K562 (cell line): ENCODE results near the gene CNTD1. TPM values are rescaled to one million over a fixed set of nuclear protein-coding genes. Genes with fewer than 3 reads are reported as not detected.

ENCODE experiments used
- CBFA2T3 ChIP-seq: fragments of 450-650 bp; IDR thresholded peaks from 2 replicates; pipeline ENCODE4 v1.6.1; 2017
- CEBPB ChIP-seq: fragments of 450-650 bp; IDR thresholded peaks from 2 replicates; pipeline ENCODE4 v1.6.1; 2016; ENCODE audit warnings: missing genetic modification characterization, missing compliant biosample characterization
- E2F5 ChIP-seq: sonication (generic); formaldehyde crosslinking; IDR thresholded peaks from 2 replicates; pipeline ENCODE4 v1.8.0; 2022; ENCODE audit warnings: mild to moderate bottlenecking, missing genetic modification reagents
- ELF2 ChIP-seq: fragments of 250-450 bp; sonication (Bioruptor Pico); IDR thresholded peaks from 2 replicates; pipeline ENCODE4 v1.5.0; 2021; ENCODE audit warnings: mild to moderate bottlenecking
- MNT ChIP-seq, 2 experiments: fragments of 450-650 bp; conservative IDR thresholded peaks; 2 replicates each; pipeline ENCODE4 v1.6.1; 2017; ENCODE audit warnings: mild to moderate bottlenecking in 2 of 2, moderate library complexity in 2 of 2
- NFE2L1 ChIP-seq: fragments of 450-650 bp; IDR thresholded peaks from 2 replicates; pipeline ENCODE4 v1.6.1; 2016; ENCODE audit warnings: missing genetic modification characterization, low read depth, mild to moderate bottlenecking, missing compliant biosample characterization, moderate library complexity, borderline replicate concordance
- NR0B1 ChIP-seq: fragments of 450-650 bp; IDR thresholded peaks from one replicate; pipeline ENCODE4 v1.6.1; 2018; ENCODE audit warnings: mild to moderate bottlenecking, moderate library complexity; ENCODE audit not compliant: partially characterized antibody
- PKNOX1 ChIP-seq: fragments of 450-650 bp; IDR thresholded peaks from 2 replicates; pipeline ENCODE4 v1.6.1; 2016
- POLR2AphosphoS5 ChIP-seq: IDR thresholded peaks from 2 replicates; pipeline ENCODE4 v1.6.1; 2011; ENCODE audit warnings: mild to moderate bottlenecking, low read depth, low read length, moderate library complexity; ENCODE audit not compliant: control insufficient read depth, insufficient read depth
- STAT5A ChIP-seq: IDR thresholded peaks from 2 replicates; pipeline ENCODE4 v1.6.1; 2012; ENCODE audit warnings: low read length, inconsistent platforms, borderline replicate concordance
- TARDBP ChIP-seq: fragments of 450-650 bp; IDR thresholded peaks from 2 replicates; pipeline ENCODE4 v1.6.1; 2016
- U2AF2 ChIP-seq: fragments of 200-400 bp; formaldehyde crosslinking; optimal IDR thresholded peaks from 2 replicates; pipeline ENCODE3; 2017; ENCODE audit warnings: low read depth, mild to moderate bottlenecking, low read length
- XRCC4 ChIP-seq: IDR thresholded peaks from one replicate; pipeline ENCODE4 v1.6.1; 2011; ENCODE audit not compliant: insufficient read depth, insufficient read length; ENCODE audit errors: extremely low read depth
- YY1 ChIP-seq, 3 experiments: IDR thresholded peaks; 2 replicates each; pipeline ENCODE4 v1.6.1; 2011; ENCODE audit warnings: low read length in 2 of 3, mild to moderate bottlenecking in 2 of 3, moderate library complexity in 2 of 3, borderline replicate concordance in 1 of 3, control low read depth in 1 of 3, low read depth in 1 of 3; ENCODE audit not compliant: insufficient read depth in 3 of 3, insufficient replicate concordance in 2 of 3, control insufficient read depth in 1 of 3, insufficient read length in 1 of 3; ENCODE audit errors: extremely low read depth in 1 of 3
- ZBED1 ChIP-seq: IDR thresholded peaks from 2 replicates; pipeline ENCODE4 v1.6.1; 2014
- ZBTB11 ChIP-seq, 3 experiments: fragments of 200-800 bp in 1 of 3; fragments of 250-450 bp in 1 of 3; fragments of 450-650 bp in 1 of 3; sonication (Bioruptor Pico) in 1 of 3; sonication (Bioruptor generic) in 1 of 3; formaldehyde crosslinking in 1 of 3; IDR thresholded peaks; 2 replicates each; pipeline versions ENCODE4 v1.6.1 to v1.8.0; 2016 to 2022; ENCODE audit warnings: mild to moderate bottlenecking in 2 of 3, missing genetic modification characterization in 2 of 3, missing compliant biosample characterization in 1 of 3, moderate library complexity in 1 of 3
- ZFP36 ChIP-seq: fragments of 150-350 bp; IDR thresholded peaks from 2 replicates; pipeline ENCODE4 v1.6.1; 2018; ENCODE audit warnings: low read length, low read depth; ENCODE audit not compliant: partially characterized antibody
- ZNF717 ChIP-seq: fragments of 250-450 bp; sonication (Bioruptor Pico); IDR thresholded peaks from 2 replicates; pipeline ENCODE4 v1.5.0; 2021
- polyA plus RNA-seq, 8 experiments: library from polyadenylated mRNA; depleted of rRNA in 4 of 8; stranded (reverse) in 5 of 8; unstranded in 3 of 8; fragments of >200 nt; fragmentation: Nextera tagmentation in 2 of 8; fragmentation: Illumina TruSeq in 1 of 8; extraction: Ambion mirVana in 2 of 8; extraction: Trizol in 1 of 8; gene quantifications; 2 replicates each; pipeline versions ENCODE4 v1.2.1 to v1.2.3, GENCODE V29; 2011 to 2014; ENCODE audit warnings: inconsistent platforms in 1 of 8, missing spikeins in 1 of 8
- total RNA-seq, 7 experiments: library from RNA; depleted of rRNA in 6 of 7; stranded (reverse); fragments of >200 nt in 6 of 7; fragmentation: Illumina TruSeq in 2 of 7; extraction: Trizol in 2 of 7; gene quantifications; 2 replicates each; pipeline versions ENCODE4 v1.2.1 to v1.2.3, GENCODE V29; 2011 to 2021; ENCODE audit warnings: low replicate concordance in 1 of 7

Gene CNTD1
- total and polyA plus RNA-seq, 9 of the 15 experiments (the other 6 are each of a cell fraction or from before 2014, with no cell fraction given), result 0.12 to 0.86 (median 0.41) TPM; not detected in 1

GRCh38 chr17:42750739-42751344 lies 47.8 kb upstream of the CNTD1 start (continued):
- TF ChIP-seq MNT (conservative IDR thresholded peaks at IDR 0.05) (peak in 1 of 2 experiments; percentile 64; a peak in 2 of 4 replicates), U2AF2 (no peak), POLR2AphosphoS5 (peak; percentile 84), NR0B1 (no peak), NFE2L1 (tag) (no peak), ZNF717 (CRISPR knock-in tag) (no peak), STAT5A (peak; percentile 85), E2F5 (CRISPR knock-in tag) (no peak), CBFA2T3 (peak; percentile 98), ZBTB11 (CRISPR knock-in tag; IDR thresholded peaks at IDR 0.05) (peak in 1 of 3 experiments; percentile 78; a peak in 2 of 6 replicates), TARDBP (no peak), ZBED1 (peak; percentile 56; the same call in 1 of the 2 replicates), ELF2 (CRISPR knock-in tag) (no peak), YY1 (IDR thresholded peaks at IDR 0.05; ENCODE audit: borderline replicate concordance in 1 of 3, control insufficient read depth in 1 of 3, extremely low read depth in 1 of 3, insufficient read depth in 3 of 3, insufficient read length in 1 of 3, insufficient replicate concordance in 2 of 3, low read depth in 1 of 3, low read length in 2 of 3) (no peak), CEBPB (tag) (no peak), PKNOX1 (peak; percentile 89), ZFP36 (no peak), XRCC4 (no peak)
